ENCODE measurements around the gene RILPL2.
"Not testable (repeated sequence)": the region's sequence is repeated elsewhere in the genome, so short reads cannot be mapped to it uniquely, and the experiment has no call there.

Gene RILPL2

DNA sequence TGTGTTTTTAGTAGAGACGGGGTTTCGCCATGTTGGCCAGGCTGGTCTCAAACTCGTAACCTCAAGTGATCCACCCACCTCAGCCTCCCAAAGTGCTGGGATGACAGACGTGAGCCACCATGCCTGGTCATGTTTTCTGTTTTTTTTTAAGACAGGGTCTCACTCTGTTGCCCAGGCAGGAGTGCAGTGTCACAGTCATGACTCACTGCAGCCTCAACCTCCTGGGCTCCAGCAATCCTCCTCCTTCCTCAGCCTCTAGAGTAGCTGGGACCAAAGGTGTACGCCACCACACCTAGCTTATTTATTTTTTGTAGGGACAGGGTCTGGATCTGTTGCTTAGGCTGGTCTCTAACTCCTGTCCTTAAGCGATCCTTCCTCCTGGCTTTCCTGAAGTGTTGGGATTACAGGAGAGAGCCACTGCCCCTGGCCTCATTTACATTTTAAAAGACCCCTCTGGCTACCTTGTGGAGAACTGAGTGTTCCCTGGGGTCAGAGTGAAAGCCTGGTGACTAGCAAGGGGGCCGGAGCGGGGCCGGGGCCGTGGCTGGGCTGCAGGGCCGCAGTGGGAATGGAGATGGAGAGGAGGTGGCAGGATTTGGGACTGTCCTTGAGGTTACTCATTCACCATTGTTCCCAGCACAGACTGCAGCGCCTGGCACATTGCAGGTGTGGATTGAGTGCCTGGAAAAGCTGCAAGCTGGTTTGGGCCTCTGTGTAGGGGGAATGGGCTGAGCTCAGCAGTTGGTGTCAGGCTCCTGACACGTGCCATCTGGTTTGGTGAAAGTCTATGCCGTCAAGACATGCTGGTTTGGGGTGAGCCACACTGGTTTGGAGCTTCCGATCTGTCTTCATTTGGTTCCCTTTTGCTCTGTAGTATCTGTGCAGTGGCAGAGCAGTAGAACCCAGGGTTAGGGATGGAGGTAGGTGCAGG is 34.5 kb downstream of the RILPL2 start:
- no peak for DNase-seq

DNA sequence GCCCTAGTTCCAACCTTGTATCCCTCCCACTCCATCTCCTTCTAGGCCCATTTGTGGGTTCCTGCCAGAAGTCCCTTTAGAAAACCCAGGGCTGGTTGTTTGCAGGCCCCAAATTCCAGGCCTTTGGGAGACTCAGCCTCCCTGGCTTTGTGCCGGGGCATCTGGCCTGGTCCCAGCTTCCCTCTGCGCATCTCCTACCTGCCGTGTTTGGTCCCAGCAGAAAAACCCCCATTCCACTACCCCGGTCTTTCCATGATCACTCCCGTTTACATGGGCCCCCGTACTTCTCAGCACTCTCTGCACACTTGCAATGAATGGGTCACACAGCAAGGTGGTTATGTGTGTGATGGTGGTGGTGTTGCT is 37.2 kb downstream of the RILPL2 start:
- DNase-seq, result no peak

DNA sequence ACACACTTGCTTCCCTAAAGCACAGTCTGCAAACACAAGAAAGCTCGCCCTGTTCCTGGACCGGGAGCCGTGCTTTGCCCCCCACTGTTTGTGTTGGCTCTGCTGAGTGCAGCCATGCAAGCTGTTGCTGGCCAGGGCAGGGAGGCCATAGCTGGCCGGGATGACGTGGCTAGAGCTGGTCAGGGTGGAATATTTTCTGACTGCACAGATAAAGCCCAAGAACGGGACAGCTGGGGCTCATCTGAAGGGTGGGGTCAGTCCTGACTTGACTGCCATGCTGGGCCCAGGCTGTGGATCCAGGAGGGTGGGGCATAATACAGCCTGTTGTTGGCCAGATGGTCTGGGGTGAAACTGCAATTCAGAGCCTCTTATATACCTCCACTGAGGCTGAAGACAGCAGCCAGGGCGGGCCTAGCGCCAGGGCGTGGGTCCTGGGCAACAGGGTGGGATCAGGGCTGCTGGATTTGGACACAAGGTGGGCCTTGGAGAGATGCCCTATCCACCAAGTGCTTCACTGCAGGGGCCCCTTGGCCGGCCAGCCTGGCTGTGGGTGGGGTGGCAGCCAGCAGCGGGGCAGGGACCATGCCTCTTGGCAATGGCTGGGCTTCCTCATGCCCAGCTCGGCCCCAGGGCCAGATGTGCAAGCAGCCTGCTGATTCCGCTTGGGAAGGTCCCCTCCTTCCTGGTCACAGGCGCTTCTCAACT is 37.8 kb downstream of the RILPL2 start:
- no peak for DNase-seq

DNA sequence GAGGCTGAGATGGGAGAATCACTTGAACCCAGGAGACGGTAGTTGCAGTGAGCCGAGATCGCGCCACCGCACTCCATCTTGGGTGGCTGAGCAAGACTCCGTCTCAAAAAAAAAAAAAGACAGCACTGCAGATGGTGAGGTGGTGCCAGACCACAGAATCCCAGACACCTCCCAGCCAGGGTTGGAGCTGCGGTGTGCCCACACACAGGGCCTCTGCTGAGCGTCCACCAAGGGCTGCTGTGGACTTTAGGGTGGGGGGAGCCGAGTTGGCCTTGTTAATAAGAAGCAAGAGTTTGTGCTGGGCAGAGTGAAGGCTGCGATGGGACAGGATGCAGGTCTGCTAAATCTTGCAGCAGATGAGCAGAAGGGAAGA is 38.3 kb downstream of the RILPL2 start:
- DNase-seq, result no peak

DNA sequence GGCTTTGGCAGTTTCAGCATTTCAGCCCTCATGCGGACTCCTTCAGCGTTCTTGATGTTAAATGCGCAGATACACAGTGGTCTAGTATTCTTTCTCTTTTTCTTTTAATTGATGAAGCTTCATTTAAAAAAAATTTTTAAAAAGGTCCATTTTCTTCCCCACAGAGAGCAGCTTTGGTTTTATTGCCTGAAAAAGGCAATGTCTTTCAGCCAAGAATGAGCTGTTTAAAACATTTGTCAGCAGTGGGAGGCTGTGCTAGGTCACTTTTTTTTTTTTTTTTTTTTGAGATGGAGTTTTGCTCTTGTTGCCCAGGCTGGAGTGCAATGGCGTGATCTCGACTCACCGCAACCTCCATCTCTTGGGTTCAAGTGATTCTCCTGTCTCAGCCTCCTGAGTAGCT is 39.1 kb downstream of the RILPL2 start:
- DNase-seq, result no peak

DNA sequence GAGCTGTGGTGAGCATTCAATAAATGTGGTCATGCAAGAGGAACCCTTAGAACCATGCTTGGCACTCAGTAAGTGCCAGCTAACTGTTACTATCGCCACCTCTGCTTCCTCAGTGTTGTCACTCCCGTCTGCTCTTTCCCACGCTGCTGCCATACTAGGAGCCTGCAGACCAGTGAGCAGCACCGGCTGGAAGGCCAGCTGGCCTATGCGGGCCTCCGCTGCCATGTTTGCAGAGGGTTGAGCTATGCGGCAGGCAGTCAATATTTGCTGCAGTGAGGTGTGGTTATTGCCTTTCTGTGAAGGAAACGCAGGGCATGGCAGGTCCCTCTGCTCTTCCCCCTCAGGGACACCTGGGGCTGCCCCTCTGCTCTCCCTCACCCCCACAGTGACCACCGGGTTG is 39.5 kb downstream of the RILPL2 start:
- no peak for DNase-seq

DNA sequence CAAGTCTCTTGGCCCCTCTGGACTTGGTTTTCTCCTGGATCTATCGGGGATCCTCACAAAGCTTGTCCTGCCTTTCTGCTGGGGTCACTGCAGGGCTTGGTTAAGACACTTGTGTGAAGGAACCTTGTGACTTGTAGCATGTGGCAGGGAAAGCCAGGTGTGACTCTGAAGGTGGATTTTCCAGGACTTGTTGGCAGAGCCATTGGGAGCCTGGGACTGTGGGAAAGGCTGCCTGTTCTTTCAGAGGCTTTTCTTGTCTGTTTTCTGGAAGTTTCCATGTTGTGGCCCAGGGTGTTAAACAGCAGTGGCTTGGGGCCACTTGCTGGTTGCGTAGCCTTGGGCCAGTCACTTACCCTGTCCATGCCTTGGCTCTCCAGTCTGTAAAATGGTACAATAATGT is 39.9 kb downstream of the RILPL2 start:
- DNase-seq, result no peak

DNA sequence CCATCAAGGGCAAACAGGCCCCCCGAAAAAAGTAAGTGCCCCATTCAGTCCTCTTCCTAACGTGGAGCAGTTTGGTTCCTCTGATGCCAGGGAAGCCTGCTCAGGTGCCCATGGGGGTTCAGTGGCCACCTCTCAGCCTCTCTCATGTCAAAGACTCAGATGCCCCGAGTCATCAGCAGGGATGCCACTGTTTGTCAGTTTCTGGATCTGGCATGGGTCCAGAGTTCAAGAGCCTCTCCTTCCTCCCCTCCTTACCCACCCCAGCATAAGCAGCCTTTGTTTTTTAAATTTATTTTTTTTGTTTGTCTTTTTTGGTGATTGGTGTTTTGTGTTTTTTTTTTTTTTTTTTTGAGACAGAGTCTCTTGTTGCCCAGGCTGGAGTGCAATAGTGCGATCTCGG is 41.2 kb downstream of the RILPL2 start:
- no peak for DNase-seq

DNA sequence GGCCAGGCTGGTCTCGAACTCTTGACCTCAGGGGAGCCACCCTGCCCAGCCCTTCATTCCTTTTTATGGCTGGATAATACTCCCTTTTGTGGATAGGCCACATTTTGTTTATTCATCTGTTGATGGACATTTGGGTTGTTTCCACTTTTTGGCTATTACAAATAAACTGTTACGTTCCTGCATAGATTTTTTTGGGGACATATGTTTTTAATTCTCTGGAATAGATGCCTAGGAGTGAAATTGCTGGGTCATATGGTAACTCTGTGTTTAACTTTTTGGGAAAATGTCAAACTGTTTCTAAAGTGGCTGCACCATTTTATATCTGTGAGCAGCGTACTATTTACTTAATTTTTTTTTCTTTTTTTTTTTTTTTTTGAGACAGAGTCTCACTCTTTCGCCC is 42.7 kb downstream of the RILPL2 start:
- no peak for DNase-seq

DNA sequence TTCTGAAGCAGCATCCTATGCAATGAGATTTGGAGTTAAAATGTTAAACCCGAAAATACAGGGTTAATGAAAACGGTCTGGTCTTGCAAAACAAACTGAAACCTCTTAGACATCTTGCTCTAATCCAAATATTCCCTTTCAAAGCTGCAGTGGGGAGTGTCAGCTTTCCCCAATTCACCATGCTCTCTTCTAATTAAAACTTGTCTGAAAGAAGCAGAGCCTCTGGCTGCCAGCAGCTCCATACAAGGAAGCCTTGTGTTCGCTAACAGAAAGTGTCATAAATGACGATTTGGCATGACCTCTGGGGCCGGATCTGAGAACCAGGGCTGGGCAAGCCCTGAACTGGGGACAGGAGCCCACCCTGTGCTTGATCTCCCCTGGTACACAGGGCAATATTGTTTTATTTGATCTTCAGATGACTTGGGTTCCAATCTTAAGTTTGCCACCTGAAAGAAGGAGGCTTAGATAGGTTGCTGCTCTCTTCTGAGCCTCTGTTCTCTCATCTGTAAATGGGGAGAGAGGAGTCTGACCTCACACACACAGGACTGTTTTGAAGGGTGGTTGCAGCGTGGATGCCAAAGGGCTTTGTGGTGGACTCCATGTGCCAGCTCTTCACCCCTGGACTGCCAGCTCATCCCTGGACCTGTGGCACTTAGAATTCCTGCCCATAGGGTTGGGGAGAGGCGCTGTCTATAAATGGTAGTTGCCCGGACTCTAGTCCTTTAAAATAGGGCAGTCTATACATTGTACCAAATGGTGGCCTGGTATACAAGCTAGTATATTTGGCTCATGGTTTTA is 44.7 kb downstream of the RILPL2 start:
- DNase-seq, result no peak

DNA sequence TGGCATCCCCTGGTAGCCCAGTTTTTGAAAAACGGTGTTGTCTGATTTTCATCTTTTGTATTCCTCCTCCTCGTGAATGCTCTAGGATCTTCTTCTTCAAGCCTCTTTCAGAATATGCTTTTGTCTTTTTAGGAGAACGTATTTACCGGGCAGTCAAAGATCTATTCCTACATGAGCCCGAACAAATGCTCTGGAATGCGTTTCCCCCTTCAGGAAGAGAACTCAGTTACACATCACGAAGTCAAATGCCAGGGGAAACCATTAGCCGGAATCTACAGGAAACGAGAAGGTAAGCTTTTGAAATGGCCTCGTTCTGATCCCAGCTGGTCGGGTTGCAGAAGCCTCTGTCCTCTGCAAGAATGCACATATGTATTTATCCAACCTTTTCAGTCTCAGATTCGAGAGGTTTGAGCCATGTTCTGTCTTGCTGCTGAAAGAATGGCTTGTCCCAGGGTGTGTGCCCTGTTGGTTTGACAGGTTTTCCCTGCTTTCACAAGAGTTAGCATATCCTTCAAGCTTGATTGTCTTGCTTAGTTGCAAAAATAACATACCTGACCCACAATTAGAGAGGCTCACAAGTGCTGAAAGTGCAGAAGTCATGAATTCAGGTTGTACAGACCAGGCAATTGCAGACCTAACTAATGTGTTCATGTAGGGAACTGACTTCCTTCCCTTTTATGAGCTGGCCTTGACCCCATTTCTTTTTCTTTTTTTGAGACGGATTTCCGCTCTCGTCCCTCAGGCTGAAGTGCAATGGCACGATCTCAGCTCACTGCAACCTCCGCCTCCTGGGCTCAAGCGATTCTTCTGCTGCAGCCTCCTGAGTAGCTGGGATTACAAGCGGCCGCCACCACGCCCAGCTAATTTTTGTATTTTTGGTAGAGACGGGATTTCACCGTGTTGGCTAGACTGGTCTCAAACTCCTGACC is 45.7 kb downstream of the RILPL2 start:
- no peak for DNase-seq

DNA sequence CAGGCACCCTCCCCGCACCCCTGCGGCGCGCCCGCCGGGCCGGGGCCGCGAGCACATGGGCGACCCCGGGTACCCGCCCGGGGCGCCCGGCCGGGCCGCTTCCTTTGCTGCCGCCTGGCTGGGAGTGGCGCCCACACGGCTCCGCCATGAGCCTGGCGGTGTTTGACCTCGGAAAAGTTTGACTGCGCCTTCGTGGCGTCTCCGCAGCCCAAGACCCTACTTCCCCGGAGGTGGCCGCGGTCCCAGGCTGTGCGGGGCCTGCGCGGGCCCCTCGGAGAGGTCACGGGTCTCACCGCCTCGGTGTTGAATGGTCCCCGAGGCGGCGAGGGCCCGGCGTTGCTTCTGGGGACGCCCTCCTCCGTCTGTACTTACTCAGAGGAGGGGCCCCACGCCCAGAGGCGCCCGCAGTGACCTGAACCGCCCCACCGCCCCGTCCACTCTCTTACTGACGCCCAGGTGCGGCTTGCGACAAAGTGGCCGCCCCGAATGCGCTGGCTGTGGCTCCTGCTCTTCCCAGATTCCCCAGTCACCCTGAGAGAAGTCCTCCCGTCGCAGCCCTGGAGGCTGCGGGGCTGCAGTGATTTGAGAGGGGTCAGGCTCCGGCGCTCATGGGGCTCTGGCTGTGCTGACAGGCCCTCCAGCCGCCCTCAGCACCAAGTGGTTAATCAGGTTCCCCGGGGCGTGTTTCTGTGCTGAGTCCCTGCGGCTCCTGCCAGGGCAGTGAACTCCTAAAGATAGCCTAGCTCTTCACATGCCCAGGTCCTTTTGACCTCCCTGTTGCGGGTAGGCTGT is 46.7 kb downstream of the RILPL2 start:
- peak; percentile 16 for DNase-seq

DNA sequence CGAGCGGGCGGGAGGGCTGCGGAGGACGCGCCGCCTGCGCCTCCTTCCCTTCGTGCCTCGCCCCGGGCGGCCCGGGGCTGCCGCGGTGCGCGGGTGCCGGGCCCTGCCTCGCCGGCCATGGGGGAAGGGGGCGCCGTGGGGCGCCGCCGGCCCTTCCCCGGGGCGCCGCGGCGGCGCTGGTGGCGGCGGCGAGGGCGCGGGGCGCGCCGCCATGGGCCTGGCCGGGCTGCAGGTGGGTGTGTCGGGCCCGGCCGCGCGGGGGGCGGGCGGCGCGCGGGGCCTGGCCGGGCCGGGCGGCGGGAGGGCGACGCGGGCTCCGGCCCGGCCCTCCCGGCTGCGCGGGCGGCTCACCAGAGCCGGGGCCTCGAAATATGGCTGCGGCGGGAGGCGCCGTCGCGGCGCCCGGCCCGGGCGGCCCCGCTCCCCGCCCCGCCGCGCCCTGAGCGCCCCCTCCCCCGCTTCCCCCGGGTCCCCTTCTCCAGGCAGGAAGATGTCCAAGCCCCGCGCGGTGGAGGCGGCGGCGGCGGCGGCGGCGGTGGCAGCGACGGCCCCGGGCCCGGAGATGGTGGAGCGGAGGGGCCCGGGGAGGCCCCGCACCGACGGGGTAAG is 47.4 kb downstream of the RILPL2 start:
- DNase-seq, result no peak

DNA sequence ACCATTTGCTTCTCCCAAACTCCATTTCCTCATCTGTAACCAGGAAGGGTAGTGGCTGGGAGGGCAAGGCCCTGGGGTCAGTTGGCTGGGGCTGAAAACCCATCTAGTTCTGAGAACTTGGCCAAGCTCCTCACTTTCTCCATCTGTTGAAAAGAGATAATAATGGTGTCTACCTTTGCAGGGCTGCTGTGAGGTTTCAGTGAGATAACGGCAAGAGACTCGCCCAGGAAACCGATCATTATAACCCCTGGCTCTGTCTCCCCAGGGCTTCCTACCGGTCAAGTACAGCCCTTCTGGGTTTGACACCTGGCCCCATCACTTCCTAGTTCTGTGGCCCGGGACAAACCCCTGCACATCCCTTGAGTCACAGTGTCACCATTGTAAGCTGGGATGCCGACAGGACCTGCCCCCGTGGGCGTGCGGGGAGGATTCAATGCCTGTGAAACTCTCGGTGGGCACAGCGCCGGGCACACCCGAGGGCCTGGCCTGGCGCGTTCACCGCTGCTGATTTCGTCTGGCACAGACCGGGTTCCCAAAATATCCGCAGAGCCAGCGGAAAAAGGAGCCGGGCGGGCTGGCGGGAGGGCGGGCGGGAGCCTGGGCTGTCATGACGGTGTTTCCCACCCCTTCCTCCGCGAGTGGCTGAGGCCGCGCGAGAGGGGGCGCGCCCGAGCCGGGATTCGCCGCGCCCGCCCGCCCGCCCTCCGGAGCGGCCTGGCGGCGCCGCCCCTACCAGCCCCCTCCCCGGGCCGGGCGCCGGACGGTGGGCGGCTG is 48.1 kb downstream of the RILPL2 start:
- peak; percentile 65 for DNase-seq

DNA sequence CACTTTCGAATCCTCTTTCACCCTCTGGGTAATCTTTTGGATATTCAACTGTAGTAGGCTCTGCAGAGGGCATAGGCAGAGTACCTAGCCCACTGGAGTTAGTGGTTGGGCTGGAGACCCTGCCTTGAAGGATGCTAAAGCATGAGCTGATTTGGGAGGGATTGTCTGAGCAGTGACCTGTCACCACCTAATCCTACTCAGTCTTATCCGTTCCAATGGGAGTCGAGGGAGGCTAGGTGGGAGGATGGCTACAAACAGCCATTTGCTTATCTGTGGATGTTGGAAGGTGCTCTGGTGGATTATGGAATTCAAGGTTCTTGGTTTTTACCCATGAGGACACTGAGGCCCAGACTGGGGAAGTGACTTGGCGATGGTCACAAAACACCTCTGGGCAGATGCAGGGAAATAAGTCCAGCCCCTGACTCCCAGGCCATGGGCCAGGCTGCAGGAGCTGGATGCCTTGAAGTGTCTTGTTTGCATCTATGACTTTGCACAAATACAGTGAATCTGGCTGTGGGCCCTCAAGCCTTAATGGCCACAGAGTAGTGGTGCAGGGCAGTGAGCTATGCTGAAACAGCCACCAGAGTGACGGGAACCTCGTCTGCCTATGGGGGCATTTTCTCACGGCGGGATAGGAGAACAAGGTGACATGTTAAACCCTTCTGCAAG is 48.8 kb downstream of the RILPL2 start:
- DNase-seq, result no peak

DNA sequence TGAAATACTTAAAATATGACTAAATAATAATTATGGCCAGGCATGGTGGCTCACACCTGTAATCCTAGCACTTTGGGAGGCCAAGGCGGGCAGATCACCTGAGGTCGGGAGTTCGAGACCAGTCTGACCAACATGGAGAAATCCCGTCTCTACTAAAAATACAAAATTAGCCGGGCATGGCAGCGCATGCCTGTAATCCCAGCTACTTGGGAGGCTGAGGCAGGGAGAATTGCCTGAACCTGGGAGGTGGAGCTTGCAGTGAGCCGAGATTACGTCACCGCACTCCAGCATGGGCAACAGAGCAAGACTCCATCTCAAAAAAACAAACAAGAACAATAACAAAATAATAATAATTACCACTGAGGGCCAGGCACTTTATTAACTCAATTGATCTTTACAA is 50.9 kb downstream of the RILPL2 start:
- not testable (repeated sequence) for DNase-seq

DNA sequence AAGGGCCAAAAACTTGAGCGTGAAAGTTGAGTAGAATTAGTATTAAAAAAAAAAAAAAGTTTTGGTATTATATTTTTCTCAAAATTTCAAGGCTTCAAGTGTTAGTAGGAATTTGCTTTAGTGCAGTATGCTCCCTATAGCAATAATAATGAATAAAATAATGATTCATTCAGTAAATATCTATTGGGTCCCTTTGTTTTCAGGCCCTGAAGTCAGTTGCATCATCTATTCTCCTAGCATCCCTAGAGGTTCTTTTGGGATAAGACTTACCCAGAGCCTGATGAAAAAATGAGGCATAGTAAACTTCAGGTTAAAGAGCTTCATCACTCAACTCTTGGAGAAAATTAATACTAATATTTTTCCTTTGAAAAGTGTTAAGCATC is 51.5 kb downstream of the RILPL2 start:
- DNase-seq, result no peak

DNA sequence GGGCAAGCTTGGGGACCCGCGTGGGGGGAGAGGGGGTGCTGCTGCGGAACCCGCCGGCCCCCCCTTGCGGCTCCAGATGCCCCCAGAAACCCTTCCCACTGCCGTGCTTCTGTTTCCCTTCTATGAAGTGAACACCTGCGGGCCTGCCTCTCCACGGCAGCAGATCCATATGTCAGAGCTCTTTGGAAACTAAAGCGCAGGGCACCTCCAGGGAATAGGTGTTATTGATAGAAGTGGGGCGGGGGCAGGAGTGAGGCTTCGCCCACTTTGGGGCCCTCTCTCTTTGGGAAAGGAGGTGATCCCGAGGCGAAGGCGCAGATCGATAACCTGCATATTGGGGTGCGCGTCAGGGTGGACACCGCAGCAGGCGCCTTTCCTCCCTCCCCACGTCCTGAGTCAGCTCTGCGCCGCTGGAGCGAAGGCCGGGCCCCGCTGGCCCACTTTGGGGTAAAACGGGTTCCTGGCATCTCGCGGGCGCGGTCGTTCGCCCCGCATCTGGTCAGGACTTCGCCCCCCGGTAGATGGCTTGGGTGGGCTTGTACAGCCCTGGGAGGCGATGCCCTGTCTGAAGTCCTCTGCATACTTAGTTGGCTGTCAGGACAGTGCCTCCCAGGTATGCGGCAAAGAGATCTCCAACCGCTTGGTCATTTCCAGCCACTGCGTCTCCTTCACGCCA is 52.0 kb downstream of the RILPL2 start:
- peak; percentile 14 for DNase-seq

DNA sequence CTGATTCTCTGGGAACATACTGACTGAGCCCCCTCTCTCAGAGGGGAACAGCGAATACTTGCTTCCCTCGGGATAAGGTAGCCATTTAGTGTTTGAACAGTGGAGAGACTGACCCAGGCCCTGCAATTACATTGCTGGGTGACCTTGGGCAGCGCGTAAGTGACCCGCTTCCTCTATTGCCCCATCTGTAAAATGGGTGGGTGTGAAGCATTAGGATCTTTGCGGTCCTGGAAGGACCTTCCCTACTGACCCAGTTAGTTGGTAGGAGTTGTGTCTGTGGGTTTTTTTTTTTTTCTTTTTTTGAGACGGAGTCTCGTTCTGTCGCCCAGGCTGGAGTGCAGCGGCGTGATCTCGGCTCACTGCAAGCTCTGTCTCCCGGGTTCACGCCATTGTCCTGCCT is 53.8 kb downstream of the RILPL2 start:
- no peak for DNase-seq
